SKM-1 (cell line): ENCODE data around the gene FOCAD.

Experiments used
- DNase-seq: peaks from one replicate; lab custom pipeline; 2025; ENCODE audit not compliant: unreplicated experiment; lab: John Stamatoyannopoulos, UW

The FOCAD gene

GRCh38 chr9:20729523-20729922, 45.5 kb downstream of the FOCAD start:
- DNase-seq, result no peak

GRCh38 chr9:20732118-20732517, 48.1 kb downstream of the FOCAD start:
- DNase-seq, result no peak

GRCh38 chr9:20734275-20734674, 50.2 kb downstream of the FOCAD start:
- DNase-seq, result no peak

GRCh38 chr9:20740304-20740703, 56.2 kb downstream of the FOCAD start:
- DNase-seq, result no peak

- DNase-seq, result no peak
These were observed 57.0 kb downstream of the FOCAD start for GRCh38 chr9:20740929-20741582.

- no peak for DNase-seq
These were observed 58.8 kb downstream of the FOCAD start for GRCh38 chr9:20742833-20743232.

- no peak for DNase-seq
These were observed 60.1 kb downstream of the FOCAD start for GRCh38 chr9:20744036-20744630.

- DNase-seq, result no peak
These were observed 62.9 kb downstream of the FOCAD start for GRCh38 chr9:20746967-20747366.

- DNase-seq, result no peak
These were observed 65.6 kb downstream of the FOCAD start for GRCh38 chr9:20749496-20750198.

- DNase-seq, result no peak
These were observed 69.7 kb downstream of the FOCAD start for GRCh38 chr9:20753761-20754160.

- DNase-seq, result no peak
These were observed 70.5 kb downstream of the FOCAD start for GRCh38 chr9:20754556-20754955.

- no peak for DNase-seq
These were observed 76.3 kb downstream of the FOCAD start for GRCh38 chr9:20760246-20760891.

GRCh38 chr9:20770947-20771346, 86.9 kb downstream of the FOCAD start:
- DNase-seq, result no peak

GRCh38 chr9:20771729-20772128, 87.7 kb downstream of the FOCAD start:
- no peak for DNase-seq

- DNase-seq, result no peak
These were observed 91.6 kb downstream of the FOCAD start for GRCh38 chr9:20775683-20776082.

GRCh38 chr9:20781092-20781491, 97.0 kb downstream of the FOCAD start:
- no peak for DNase-seq

- DNase-seq, result no peak
These were observed 98.2 kb downstream of the FOCAD start for GRCh38 chr9:20782289-20782688.

GRCh38 chr9:20783057-20784038, 99.3 kb downstream of the FOCAD start:
- no peak for DNase-seq

GRCh38 chr9:20784196-20784595, 100.1 kb downstream of the FOCAD start:
- DNase-seq, result no peak

GRCh38 chr9:20786807-20787206, 102.7 kb downstream of the FOCAD start:
- no peak for DNase-seq
